NCI-H128 (cell line): ENCODE measurements around the gene LAMTOR5.

Experiments
- DNase-seq: peaks from one replicate; lab custom pipeline; 2025; ENCODE audit not compliant: unreplicated experiment; lab: John Stamatoyannopoulos, UW

The LAMTOR5 gene

GRCh38 chr1:110390692-110391245 is 16.7 kb downstream of the LAMTOR5 start, which contains the start of gene SLC16A4:
TSS of gene SLC16A4 (minus strand) at chr1:110391026. CDS start at chr1:110389323, 1,703 bp downstream.
- DNase-seq: no peak

DNA sequence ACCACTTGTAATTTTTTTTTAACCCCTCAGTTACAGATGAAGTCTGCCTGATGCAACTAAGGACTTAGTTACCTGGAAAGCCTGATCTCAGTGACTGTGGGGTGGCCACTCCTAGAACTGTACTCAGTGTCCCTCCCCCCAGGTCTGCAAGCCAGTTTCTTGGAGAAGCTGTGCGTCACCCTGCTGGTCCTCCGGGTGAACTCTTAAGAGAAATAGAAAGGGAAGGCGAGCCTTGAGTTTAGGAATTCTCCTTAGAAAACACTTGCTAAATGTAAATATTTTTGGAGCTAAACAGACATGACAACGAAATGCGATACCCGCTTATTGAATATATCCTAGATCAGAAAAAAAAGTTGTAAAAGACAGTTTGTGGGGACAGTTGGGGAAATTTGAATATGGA is 17.4 kb downstream of the LAMTOR5 start:
- no peak for DNase-seq

- DNase-seq: no peak
Measured at GRCh38 chr1:110387048-110387754, 20.3 kb downstream of the LAMTOR5 start.

DNA sequence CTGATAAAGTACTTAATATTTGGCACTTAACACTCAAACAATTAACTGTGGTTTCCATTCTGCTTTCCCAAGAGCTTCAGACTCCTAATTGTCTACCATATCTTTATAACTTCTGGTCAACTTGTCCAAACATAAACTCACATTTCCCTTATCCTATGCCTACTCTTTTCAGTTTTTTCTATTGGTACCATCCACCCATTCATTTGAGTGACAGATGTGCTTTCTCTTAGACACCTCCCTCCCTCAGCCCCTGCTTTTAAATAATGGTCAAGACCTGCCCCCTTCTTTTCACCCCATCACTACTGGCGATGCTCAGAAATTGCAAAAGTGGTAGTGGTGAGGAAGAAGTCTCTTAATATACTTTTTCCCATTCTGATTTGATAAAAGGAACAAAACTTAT is 22.1 kb downstream of the LAMTOR5 start:
- DNase-seq: no peak

DNA sequence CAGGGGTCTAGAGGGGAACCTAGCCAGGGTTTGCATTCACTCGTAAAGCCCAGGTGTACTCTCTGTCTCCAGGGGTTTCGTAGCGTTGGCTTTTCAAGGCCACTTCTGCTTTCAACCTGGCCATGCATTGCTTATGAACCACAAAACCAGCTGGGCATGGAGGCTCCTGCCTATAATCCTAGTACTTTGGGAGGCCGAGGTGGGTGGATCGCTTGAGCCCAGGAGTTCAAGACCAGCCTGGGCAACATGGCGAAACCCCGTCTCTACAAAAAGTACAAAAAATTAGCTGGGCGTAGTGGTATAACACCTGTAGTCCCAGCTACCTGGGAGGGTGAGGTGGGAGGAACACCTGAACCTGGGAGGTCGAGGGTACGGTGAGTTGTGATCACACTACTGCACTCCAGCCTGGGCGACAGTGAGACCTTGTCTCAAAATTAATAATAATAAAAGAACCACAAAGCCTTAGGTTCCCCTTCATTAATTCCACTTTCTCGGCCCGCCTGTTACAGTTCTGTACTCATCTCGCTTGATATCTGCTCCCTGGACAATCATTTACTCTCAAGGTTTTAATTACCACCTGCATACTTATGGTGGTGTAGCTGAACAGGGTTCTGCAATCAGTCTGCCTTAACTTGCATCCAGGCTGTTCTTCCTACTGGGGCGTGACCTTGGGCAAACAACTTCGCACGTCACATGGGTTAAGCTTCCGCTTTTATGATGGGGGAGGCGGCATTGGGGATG is 22.7 kb downstream of the LAMTOR5 start:
- no peak for DNase-seq

DNA sequence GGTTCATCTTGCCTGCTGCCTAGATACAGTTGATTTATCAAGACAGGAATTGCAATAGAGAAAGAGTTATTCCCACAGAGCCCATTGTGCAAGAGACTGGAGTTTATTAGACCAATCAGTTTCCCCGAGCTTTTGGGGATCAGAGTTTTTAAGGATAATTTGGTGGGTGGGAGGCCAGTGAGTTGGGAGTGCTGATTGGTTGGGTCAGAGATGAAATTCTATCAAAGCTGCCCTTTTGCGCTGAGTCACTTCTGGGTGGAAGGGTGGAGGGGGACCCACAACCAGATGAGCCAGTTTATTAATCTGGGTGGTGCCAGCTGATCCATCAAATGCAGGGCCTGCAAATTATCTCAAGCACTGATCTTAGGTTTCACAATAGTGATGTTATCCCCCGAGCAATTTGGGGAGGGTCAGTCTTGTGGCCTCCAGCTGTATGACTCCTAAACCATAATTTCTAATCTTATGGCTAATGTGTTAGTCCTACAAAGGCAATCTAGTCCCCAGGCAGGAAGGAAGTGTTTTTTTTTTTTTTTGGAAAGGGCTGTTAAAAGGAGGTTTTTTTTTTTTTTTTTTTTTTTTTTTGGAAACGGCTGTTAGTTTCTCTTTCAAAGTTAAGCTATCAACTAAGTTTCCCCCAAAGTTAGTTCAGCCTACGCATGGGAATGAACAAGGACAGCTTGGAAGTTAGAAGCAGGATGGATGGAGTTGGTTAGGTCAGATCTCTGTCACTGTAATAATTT is 24.1 kb downstream of the LAMTOR5 start:
- DNase-seq: no peak

DNA sequence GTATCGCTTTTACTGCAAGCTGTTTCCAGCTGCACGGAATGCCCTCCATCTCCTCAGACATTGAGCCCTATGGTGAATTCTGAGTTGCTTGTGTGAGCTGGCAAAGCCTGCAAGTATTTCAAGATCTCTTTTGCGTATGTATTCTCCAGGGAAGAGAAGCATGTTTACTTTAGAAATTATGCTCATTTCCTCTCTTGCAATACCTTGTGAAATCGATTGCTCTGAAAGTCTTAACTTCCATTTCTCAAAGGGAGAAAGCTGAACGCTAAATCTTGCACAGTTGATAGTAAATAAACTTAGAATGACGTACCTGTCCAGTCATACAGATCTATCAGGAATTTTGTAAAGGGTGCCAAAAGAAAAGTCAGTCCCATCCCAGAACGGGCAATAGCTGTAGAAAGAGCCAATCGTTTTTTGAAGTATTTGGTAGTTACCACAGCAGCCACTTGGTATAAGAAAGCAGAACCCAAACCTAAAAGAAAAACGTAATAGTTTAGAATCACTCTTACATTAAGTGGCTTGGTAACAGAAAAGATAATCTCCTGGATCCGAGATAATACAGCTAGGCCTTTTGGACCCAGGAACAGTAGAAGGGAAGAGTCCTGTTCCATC is 26.7 kb downstream of the LAMTOR5 start:
- no peak for DNase-seq

DNA sequence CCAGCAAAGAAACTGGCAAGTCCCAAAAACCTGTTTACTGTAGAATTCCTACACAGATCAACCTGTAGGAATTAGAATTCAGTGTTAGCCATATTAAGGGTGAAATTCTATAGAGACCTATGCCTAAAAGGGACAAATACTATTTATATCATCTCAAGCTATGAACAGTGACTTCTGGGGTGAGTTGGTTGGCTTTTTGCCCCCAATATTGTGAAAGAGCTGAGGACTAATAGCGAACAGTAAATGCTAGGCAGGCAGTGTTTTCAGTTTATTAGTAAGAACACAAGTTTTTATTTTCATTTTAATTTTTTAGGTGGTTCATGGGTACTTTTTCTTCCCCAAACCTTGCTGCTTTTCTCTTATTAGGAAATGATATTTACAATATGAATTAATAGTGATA is 32.0 kb downstream of the LAMTOR5 start:
- DNase-seq: no peak

GRCh38 chr1:110370827-110371226 is 36.7 kb downstream of the LAMTOR5 start:
- DNase-seq: no peak

DNA sequence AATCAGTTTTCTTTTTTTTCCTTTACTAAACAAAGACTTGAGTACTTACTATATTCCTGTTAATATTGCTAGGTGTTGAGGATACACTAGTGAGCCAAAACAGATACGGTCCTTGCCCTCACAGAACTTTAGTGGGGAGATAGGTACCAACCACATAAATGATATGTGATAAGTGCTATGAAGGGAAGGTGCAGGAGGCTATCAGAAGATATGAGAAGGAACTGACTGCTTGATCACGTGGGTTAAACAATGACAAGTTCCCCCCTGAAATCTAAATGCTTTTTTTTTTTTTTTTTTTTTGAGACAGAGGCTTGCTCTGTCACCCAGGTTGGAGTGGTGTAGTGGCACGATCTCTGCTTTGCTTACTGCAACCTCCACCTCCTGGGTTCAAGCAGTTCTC is 43.3 kb downstream of the LAMTOR5 start:
- no peak for DNase-seq

- DNase-seq: no peak
Measured at GRCh38 chr1:110361856-110362255, 45.6 kb downstream of the LAMTOR5 start.

GRCh38 chr1:110360431-110360830 is 47.1 kb downstream of the LAMTOR5 start:
- DNase-seq: no peak

GRCh38 chr1:110356379-110356778 is 51.1 kb downstream of the LAMTOR5 start:
- no peak for DNase-seq

DNA sequence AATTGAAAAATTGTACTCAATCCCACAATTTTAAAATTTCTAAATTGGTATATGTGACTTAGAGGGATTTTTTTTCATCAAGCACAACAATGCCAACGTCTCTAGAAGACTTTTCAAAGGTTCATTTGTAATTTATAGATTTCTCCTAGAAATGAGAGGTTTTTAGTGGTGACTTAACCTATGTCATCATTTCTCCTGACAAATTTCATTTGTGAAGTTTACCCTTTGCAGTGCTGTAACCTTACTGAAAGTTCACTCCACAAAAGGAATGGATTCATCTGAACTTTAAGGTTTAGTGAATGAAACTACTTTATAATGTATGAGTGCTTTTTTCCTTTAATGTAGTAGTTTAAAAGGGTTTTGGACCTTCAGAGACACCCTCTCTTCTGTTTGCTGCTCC is 52.2 kb downstream of the LAMTOR5 start:
- no peak for DNase-seq
